ENCODE data around the gene GLRX5.

The GLRX5 gene

GRCh38 chr14:95524706-95525512 lies 9.9 kb upstream of the GLRX5 start:
- Histone ChIP-seq H3K4me1 (peaks cover 3 to 48% (median 27%) of the 10 kb centered on the region in 4 donors), H3K4me3 (no peak overlapping the region), H3K27me3 (no peaks in the 10 kb centered on the region), H3K36me3 (peaks cover 0 to 7% (median 0%) of the 10 kb centered on the region in 3 donors), H3K27ac (no peak overlapping the region), H3K9me3 (no peaks in the 10 kb centered on the region)
- no peak for TF ChIP-seq CTCF (IDR thresholded peaks at IDR 0.05)
- no peak for DNase-seq
- intact Hi-C loops (cut with DNase I; ENCODE audit: low total_unique reads): no loop called here

- H3K36me3 ChIP-seq: peaks cover 0 to 7% (median 0%) of the 10 kb centered on the region in 3 donors
- no peak overlapping the region for H3K4me3 ChIP-seq
- intact Hi-C loops (cut with DNase I; ENCODE audit: low total_unique reads): loop anchor here (2.0 kb wide), 1 partner anchor 83 kb away; no protein-coding TSS in a partner anchor
- no peaks in the 10 kb centered on the region for H3K9me3 ChIP-seq
- peaks cover 3 to 49% (median 30%) of the 10 kb centered on the region in 4 donors for H3K4me1 ChIP-seq
- H3K27ac ChIP-seq: peak overlapping the region; percentile 61 to 77
- no peak for TF ChIP-seq CTCF (IDR thresholded peaks at IDR 0.05)
- no peak for DNase-seq
- no peaks in the 10 kb centered on the region for H3K27me3 ChIP-seq
Measured at GRCh38 chr14:95525999-95526398, 8.9 kb upstream of the GLRX5 start.

GRCh38 chr14:95526483-95527386 lies 8.1 kb upstream of the GLRX5 start:
- peaks cover 0 to 7% (median 0%) of the 10 kb centered on the region in 3 donors for H3K36me3 ChIP-seq
- peak overlapping the region; percentile 61 to 77 for H3K27ac ChIP-seq
- H3K4me3 ChIP-seq: peak overlapping the region in 1 of 2 donors; percentile 19
- H3K27me3 ChIP-seq: no peaks in the 10 kb centered on the region
- intact Hi-C loops (cut with DNase I; ENCODE audit: low total_unique reads): loop anchor here (2.0 kb wide), 1 partner anchor 84 kb away; no protein-coding TSS in a partner anchor
- no peak for TF ChIP-seq CTCF (IDR thresholded peaks at IDR 0.05)
- DNase-seq: no peak
- H3K9me3 ChIP-seq: no peaks in the 10 kb centered on the region
- peaks cover 3 to 56% (median 37%) of the 10 kb centered on the region in 4 donors for H3K4me1 ChIP-seq

- Histone ChIP-seq H3K27me3 (no peaks in the 10 kb centered on the region), H3K4me3 (peak overlapping the region in 1 of 2 donors; percentile 19), H3K27ac (peak overlapping the region; percentile 61 to 77), H3K4me1 (peaks cover 3 to 64% (median 43%) of the 10 kb centered on the region in 4 donors), H3K36me3 (peaks cover 0 to 7% (median 0%) of the 10 kb centered on the region in 3 donors), H3K9me3 (no peaks in the 10 kb centered on the region)
- peak; percentile 79 to 90 for TF ChIP-seq CTCF (IDR thresholded peaks at IDR 0.05)
- intact Hi-C loops (cut with DNase I; ENCODE audit: low total_unique reads): loop anchor here (2.0 kb wide), 1 partner anchor 85 kb away; no protein-coding TSS in a partner anchor
- peak in 1 of 2 donors; percentile 85 for DNase-seq
Measured at GRCh38 chr14:95527387-95528002, 7.4 kb upstream of the GLRX5 start.

GRCh38 chr14:95529216-95529615 lies 5.6 kb upstream of the GLRX5 start:
- peaks cover 0 to 69% (median 54%) of the 10 kb centered on the region in 4 donors for H3K4me1 ChIP-seq
- no peak overlapping the region for H3K27ac ChIP-seq
- no peaks in the 10 kb centered on the region for H3K36me3 ChIP-seq
- H3K27me3 ChIP-seq: no peaks in the 10 kb centered on the region
- intact Hi-C loops (cut with DNase I; ENCODE audit: low total_unique reads): no loop called here
- TF ChIP-seq CTCF (IDR thresholded peaks at IDR 0.05): no peak
- no peaks in the 10 kb centered on the region for H3K9me3 ChIP-seq
- no peak overlapping the region for H3K4me3 ChIP-seq
- no peak for DNase-seq
